Activated effector memory CD4-positive, alpha-beta T cell treated with Interleukin-2 at 50 U/mL for 16 hours (primary cell): Measurements from ENCODE around the gene HSD17B12.
"Not testable (repeated sequence)": the region's sequence is repeated elsewhere in the genome, so short reads cannot be mapped to it uniquely, and the experiment has no call there.

ENCODE experiments used
- DNase-seq: peaks from one replicate; pipeline ENCODE4 v3.0.0-alpha.2; 2020

HSD17B12 gene

DNA sequence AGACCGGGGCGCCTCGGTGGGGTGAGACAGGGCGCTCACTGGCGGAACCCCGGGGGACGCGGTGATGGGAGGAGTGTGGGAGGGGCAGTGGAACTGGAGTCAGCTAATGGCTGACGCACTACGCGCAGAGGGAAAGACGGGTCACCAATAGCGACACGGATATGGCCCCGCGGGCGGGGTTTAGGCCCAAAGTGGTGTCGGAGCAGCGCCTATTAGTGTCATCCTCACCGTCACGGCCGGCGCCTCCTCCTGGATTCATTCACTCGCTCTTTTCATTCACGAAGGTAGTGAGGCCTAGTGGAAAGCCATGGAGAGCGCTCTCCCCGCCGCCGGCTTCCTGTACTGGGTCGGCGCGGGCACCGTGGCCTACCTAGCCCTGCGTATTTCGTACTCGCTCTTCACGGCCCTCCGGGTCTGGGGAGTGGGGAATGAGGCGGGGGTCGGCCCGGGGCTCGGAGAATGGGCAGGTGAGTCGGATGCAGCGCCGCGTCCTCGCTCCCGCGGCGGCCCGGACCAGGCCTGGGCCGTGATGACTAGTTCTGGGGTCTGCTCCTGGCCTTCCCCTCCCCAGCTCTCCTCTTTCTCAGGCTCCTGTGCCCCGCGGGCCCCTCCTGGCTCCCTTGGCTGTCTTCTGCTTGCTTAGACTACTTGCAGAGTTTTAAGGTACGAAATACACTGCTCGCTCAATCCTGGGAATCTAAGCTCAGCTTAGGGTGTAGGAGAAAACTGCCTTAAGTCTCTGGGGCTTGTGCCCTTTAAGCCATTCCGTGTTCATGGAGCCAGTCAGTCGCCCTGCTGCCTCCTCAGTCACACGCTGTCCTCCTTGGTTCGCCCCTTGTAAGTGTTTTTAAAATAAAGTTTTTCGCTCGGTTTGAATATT, at the start of gene HSD17B12:
Gene HSD17B12, plus strand, starts transcription at position 218 of the 880 bp plus-strand sequence. Its CDS starts 90 bp downstream, at position 308.
- DNase-seq, result peak; percentile 99

DNA sequence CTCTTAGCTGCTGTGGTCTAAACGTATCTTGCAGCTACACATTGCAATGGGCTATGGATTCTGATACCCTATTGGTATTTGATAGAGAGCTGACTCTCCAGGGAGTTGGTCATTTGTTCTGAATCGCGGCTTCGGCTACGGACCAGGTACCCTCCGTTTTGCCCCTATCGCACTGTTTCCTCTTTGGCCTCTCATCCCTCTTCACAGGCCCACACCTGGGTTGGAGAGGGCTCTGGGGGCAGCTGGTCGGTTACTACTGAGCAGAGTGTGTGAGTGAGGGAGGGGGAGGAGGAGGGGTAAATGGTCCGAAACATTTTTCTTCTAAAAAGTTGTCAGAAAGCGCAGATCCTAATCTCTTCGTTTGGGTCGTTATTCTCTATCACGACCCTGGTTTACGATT, 48.8 kb upstream of the HSD17B12 start:
- no peak for DNase-seq

DNA sequence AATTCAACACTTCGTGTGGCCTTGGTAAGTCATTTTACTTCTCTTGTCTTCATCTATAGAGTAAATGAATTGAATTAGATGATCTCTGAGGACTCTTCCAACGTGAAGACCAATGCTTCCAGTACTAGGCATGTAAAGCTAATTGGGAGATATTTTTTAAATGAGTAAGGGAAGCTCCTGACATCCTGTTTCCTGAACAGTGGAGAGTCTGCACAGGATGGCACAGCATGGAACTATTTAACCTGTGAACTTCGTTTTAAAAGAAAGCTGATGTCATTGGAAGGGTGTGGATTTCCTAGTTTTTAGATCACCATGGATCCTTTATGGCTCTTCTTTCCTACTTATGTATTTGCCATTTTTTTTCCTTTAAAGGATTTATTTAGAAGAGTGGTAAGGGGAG, 48.4 kb upstream of the HSD17B12 start:
- DNase-seq, result no peak

DNA sequence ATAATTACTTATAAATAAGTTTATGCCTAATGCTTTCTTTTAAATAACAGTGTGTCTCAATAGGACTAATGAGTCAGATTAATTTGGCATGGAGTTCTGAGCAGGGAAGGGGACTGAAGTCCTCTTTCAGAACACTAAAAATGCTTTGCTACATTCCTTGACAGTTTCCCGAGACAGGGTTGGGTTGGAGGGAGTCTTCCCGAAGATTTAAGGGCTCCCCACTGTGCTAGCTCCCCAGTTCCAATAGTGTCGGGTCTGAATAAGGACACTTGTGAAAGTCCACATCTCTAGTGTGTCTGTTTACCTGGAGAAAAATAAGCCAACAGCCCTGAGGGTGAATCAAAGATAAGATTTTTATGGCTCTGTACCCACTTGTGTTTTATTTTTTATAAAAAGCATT, 41.8 kb upstream of the HSD17B12 start:
- no peak for DNase-seq

DNA sequence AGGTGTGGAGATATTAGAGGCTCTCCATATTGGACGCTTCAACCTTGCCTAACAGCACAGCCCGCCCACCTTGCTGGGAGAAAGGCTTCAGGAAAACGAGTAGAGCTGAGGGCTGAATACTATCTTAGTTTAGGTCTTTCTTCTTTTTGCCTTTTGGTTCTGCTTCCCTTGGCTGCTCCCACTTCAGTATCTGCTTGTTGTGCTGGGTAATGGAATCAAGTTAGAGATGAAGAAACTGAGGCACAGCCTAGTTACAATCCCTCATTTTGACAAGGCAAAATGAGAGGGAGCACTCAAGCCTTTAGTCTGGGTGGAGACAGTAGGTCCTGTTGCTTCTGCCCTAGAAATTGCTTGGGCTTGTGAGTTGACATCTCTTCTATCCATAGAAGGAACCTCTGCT, 41.3 kb upstream of the HSD17B12 start:
- DNase-seq, result no peak

DNA sequence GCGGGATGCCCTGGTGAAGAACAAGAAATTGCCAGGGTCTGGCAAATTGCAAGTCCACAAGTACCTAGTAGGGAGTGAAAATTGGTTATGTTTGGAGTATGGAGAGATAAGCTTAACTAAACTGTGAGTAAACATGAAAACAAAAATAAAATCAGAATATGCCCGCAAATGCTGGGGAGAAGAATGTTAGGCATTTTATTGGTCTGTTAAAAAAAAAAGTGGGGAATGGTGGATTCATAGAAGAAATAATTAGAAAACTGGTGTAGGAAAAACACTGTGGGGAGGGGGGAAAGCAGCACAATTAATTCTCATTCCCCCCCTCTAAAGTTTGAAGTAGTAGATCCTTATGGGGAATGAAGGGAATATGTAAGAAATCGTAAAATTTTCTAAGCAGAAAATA, 40.6 kb upstream of the HSD17B12 start:
- DNase-seq, result no peak

DNA sequence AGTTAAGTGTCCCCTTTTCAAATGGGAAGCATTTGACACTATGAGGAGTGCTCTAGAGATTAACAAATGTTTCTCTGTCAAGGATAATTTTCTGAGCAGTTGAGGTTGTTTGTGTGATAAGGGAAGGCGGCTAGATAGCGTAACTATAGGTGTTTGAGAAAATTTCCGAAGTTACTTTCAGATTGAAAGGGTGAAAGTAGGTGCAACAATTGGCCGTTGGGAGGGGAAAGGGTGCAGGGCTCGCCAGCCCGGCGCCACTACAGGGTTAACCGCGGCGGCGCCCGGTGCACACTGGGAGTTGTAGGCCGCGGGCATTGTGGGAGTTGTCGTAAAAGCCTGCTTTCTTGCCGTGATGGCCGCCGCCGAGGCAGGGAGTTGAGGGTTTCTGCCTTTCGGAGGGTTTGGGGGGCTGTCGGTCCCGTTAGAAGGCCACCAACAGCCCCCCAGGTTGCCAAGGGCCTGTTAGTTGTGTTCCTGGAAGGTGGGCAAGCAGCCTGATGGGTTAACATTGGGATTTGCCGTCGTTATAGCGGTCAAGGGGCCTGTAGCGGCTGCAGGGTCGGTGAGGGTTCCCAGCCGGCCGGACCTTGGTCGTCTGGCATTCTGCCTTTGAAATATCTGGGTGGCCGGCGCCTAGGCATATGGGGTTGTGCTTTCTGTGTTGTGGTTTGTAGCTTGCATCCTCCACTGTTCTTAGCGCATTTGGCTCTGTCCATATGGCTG, 36.5 kb upstream of the HSD17B12 start:
- peak; percentile 79 for DNase-seq

DNA sequence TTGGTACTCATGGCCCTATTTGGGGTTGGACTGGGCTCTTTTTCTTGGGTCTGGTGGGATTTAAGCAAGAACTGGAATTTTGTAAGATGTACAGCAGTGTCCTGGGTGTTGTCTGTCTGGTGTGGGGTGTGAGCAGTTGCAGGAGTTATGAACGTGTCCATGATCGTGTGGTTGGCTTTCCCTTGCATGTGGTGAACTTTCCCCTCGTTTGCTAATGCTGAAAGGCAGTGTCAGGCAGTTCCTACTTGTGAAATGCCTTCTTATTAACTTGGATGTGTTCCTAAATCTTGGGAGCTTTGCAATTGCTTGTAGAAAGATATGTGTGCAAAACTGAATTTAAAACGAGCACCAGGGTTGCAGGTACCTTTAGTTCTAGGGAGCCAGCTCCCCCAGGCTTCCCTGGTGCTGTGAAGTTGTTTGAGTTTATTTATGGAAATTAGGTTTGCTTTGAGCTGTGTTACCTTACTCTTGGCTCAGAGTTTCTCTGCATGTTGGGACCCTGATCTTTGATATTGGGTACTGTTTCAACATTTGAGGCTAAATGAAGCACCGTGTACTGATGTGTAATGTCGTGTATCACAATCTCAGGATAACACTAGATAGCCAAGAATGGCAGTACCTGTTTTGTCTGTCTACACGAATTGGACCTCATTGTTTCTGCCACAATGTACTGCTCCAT, 35.8 kb upstream of the HSD17B12 start:
- no peak for DNase-seq

DNA sequence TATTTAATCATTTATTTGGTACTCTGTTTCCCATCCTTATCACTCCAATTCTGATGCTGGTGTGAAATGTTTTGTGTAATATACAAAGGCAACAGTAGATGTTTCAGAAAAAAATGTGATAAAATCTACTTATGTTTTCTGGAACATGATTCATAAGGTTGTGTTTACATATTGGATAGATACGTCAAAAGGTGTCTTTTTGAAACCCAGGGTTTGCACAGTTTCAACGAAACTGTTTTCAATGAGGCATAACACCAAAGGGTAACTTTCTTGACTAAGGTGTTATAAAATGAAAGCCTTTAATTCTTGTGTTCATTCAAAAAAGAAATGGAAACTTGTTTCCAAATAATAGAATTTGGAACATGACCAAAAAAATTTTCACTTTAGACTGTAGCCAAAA, 33.8 kb upstream of the HSD17B12 start:
- no peak for DNase-seq

DNA sequence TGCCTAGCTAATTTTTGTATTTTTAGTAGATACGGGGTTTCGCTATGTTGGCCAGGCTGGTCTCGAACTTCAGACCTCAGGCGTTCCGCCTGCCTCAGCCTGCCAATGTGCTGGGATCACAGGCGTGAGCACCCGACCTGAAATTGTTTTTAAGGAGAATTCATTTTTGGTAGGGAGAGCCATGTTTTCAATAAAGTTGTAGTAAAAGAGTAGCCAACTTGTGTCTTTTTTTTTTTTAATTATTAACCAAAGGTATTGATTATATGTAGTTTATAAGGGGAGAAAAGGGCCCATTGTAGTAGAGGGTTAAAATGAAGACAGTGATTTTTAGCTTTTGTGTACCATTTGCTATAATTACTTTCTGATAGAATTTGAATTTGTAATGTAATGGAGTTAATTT, 31.6 kb upstream of the HSD17B12 start:
- no peak for DNase-seq

DNA sequence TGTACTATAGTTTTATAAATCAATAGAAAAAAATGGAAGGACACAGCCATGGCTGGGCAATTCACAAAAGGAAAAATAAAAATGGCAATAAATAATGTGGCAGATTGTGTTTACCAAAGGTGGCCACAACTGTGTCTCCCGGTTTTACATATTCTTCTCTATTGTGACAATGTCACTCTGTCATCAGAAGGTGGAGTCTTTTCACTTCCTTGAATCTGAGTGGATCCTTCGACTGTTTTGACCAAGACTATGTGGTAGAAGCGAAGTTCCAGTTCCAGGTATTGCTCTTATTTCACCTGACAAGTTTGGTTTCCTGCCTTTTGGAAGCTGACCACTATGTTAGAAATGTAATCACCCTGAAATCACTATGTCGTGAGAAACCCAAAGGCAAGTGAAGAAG, 31.0 kb upstream of the HSD17B12 start:
- DNase-seq, result no peak

DNA sequence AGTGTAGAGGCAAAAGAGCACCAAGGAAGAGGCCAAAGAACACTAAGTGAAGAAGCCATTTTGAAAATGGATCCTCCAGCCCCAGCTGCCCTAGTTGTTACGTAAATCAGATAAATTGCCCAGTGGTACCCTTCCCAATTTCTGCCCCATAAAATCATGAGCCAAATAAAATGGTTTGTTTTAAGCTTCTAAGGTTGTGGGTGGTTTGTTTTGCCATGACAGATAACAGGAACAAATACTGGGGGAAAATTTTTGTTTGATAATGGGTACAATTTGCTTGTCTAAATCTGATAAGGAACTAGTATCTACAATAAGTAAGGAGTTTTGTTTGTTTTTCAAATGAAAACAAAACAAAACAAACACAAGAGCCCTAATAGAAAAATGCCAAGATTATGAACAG, 30.6 kb upstream of the HSD17B12 start:
- DNase-seq, result no peak

DNA sequence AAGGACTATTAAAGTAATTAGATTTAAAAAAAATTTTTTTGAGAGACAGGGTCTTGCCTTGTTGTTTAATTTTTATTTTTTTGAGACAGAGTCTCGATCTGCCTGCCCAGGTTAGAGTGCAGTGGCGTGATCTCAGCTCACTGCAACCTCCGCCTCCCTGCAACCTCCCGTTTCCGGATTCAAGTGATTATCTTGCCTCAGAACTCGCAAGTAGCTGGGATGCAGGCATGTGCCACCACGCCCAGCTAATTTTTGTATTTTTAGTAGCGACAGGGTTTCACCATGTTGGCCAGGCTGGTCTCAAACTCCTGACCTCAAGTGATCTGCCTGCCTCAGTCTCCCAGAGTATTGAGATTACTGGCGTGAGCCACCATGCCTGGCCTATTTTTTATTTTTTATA, 17.5 kb upstream of the HSD17B12 start:
- DNase-seq, result not testable (repeated sequence)

DNA sequence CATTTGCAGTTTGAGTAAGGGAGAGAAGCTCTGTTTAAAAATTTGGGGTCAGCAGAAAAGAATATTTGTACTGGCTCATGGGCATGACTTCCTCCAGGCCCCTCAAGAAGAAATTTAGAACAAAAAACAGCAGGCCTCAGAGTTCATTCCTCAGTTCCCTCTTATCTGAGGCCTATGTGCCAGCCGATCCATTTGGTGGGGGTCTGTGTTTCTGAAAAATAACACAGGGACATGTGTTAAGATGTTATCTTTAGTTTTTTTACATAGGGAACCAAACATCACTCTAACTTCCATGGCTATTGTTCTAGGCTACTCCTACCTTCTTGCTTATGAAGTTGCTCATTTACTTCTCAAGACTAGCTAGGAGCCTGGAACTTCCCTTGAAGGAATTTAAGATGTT, 16.2 kb upstream of the HSD17B12 start:
- DNase-seq, result no peak

DNA sequence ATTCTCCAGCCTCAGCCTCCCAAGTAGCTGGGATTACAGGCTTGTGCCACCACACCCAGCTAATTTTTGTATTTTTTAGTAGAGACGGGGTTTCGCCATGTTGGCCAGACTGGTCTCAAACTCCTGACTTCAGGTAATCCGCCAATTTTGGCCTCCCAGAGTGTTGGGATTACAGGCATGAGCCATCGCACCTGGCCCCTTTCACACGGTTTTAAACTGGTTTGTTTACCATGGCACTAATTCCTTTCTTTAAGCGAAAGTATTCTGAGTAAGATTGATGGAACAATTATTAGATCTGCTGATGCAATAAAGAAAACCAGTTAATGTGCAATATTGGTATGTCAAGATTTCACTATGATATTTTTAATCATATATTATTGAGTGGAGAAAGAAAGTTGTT, 9.3 kb upstream of the HSD17B12 start:
- DNase-seq, result not testable (repeated sequence)

DNA sequence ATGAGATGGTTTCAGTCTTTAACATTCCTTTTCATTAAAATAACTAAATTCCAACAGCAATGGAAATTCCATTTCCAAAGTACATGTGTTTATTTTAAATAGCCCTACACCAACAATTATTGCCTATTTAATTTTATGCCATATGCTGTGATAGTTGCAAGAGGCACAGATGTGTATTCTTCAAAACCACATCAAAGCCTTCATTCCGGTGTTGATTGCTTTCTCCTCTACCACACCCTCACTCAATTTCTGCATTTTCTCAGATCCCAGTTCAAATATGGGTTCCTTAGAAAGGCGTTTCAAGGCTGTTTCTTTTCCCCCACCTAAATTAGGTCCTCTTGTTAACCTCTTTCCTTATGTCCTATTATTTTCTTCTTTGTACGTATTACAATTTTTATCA, 6.0 kb upstream of the HSD17B12 start:
- DNase-seq, result no peak

DNA sequence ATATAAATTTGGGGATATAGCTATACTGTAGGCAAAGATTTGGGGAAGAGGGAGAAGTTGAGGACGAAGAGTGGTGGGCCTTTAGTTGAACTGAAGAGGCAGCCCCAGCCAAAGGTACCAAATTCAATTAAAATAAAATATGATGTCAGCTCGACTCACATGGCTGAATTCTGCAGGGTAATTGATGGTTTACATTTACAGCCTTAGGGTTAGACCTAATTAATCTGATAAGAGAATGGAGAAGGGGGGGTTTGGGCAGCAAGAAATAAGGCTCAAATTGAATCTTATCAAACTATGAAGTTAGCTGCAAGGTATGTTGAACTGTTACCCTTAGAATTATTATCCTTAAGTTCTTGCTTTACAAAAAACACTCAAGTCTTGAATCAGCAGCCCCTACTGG, 3.6 kb upstream of the HSD17B12 start:
- DNase-seq, result no peak

DNA sequence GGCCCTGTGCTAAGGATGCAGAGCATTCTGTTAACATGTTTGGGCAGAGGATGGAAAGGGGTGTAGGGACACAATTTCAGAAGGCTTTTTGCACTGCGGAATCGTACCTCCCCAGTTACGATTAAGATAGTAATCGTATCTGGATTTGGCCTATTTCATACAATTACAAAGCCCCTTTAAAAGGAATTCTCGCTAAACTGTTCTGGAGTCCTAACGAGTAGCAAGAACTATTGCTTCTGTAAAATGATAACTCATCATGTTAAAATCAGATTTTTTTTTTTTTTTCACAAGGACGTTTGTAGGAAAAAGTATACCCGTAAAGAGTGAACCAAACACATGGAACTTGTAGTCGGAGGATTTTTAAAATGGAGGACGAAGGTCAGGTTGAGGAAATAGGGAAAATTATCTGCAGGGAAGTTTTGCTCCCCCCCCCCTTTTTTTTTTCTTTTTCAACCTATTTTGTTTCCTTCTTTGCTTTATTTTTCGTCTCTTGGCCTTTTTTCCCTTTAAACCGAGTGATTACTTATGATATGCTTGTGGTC, 934 bp downstream of the HSD17B12 start:
- DNase-seq, result no peak

DNA sequence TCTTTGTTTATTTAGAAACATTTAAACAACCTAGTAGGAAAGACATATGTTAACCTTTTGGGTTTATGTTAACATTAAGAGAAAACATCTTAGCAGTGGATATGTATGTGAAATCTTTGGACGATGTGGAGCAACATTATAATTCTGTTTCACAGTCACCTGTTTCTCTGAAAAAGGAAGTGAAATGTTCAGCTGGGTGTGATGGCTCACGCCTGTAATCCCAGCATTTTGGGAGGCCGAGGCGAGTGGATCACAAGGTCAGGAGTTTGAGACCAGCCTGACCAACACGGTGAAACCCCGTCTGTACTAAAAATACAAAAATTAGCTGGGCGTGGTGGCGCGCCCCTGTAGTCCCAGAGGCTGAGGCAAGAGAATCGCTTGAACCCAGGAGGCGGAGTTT, 1.5 kb downstream of the HSD17B12 start:
- DNase-seq, result not testable (repeated sequence)

DNA sequence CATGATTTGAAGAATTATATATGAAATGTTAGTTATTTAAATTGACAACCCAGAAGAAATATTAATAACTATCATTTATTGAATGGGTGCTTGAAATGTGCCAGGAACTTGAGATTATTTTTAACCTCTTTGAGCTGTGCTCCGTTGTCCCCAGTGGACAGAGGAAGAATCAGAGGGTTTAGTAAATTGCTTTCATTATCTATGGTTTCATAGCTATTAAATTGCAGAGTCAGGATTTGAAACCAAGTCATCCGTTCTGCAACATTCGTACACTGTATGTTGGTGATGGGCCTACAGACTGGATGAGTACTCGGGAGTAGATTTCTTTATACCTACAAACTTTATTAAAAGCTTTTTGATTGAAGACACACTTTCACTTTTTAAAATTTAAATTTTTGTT, 4.9 kb downstream of the HSD17B12 start:
- DNase-seq, result no peak

DNA sequence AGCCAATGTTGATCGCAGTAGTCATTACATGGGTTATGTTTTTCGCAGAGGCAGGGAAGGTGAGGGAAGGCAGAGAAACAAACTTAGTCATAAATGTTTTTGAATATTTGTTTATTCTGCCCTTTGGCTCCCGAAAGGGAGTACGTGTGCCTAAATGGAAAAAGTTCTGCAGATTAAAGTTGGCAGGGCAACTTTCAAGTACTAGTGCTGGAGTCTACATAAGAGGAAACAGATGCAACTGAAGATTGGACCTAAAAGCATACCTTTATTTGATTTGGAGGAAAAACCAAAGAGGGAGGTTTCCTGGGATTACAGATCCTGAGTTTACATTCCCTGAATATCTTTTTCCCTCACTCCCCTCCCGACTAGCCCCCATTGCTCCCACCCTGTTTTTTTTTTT, 5.7 kb downstream of the HSD17B12 start:
- DNase-seq, result no peak

DNA sequence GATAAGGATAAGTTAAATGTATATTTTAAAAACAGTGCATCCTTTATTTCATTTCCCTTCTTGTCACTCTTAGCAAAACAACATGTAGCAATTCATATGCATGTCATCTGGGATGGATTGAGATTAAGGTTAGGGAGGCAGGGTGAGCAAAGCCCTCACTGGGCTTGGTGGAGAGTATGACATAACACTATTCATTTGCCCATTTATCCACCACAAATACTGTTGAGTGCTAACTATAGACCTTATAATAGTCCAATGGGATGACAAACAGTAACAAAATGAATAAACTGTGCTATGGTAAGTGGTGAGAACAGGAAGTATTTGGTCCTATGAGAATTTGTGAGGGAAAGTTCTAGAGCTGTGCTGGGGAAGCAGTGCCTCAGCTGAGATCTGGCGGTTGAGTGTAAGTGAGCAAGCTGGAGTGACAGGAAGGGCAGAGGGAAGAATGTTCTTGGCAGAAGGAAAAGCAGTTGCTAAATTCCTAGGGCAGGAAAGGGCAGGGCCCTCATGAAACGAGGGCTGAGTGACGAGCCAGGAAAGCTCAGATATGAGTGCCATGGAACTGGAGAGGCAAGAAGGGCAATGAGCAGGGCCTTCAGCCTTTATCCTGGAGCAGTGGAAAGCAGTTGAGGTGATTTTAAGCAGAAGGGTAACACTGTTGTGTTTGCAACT, 6.7 kb downstream of the HSD17B12 start:
- no peak for DNase-seq

DNA sequence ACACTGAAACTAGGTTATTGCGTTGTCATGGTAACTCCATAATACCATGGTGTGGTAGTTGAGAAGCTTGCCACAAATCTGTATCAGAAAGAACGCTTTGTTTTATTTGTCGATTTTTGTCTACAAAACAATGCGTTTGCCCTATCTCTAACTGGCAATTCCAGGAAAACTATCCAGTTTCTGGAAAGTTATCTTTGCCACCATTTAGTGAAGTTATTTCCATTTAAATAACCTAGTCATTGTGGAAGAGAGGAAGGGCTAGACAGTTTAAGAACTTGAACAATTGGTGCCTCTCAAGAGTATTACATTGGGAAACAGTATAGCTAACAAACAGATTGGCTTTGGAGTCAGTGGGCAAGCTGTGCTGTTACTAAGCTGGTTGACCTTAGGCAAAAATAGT, 7.9 kb downstream of the HSD17B12 start:
- DNase-seq, result no peak
